Chondrocyte (in vitro differentiated cells): ENCODE data around the gene SPINK1. TPM values are rescaled to one million over a fixed set of nuclear protein-coding genes. Genes with fewer than 3 reads are reported as not detected.
"Not testable (repeated sequence)": the region's sequence is repeated elsewhere in the genome, so short reads cannot be mapped to it uniquely, and the experiment has no call there.

Experiments used
- DNase-seq: peaks from one replicate; pipeline ENCODE4 v3.0.0; 2021; ENCODE audit warnings: mixed read lengths, low spot score
- H3K27ac Mint-ChIP-seq: one replicate; pipeline ENCODE4 v1.8.0; 2021; ENCODE audit warnings: mild to moderate bottlenecking, moderate library complexity, mixed read lengths; ENCODE audit not compliant: unreplicated experiment
- H3K27me3 Mint-ChIP-seq: 2 replicates; pipeline ENCODE4 v1.8.0; 2021; ENCODE audit warnings: low read depth, mixed read lengths
- H3K36me3 Mint-ChIP-seq: 2 replicates; pipeline ENCODE4 v1.8.0; 2021; ENCODE audit warnings: low read depth, mixed read lengths
- H3K4me1 Mint-ChIP-seq: 2 replicates; pipeline ENCODE4 v1.8.0; 2021; ENCODE audit warnings: low read depth, mild to moderate bottlenecking, mixed read lengths
- H3K4me3 Mint-ChIP-seq: one replicate; pipeline ENCODE4 v1.8.0; 2021; ENCODE audit warnings: mild to moderate bottlenecking, moderate library complexity, mixed read lengths; ENCODE audit not compliant: unreplicated experiment
- H3K9me3 Mint-ChIP-seq: 2 replicates; pipeline ENCODE4 v1.8.0; 2021; ENCODE audit warnings: low read depth, mixed read lengths
- total RNA-seq: library from RNA; stranded (reverse); gene quantifications from 3 replicates; pipeline ENCODE4 v1.2.1, GENCODE V29; 2021
- TF ChIP-seq, protein P1 (sequence below): fragments of 200-600 bp; sonication (generic); IDR thresholded peaks from 2 replicates; pipeline ENCODE4 v1.5.0; 2021; ENCODE audit warnings: antibody characterized with exemption, mild to moderate bottlenecking, moderate library complexity

The SPINK1 gene
- total RNA-seq, 1 donor from 2014 or later, result not detected

DNA sequence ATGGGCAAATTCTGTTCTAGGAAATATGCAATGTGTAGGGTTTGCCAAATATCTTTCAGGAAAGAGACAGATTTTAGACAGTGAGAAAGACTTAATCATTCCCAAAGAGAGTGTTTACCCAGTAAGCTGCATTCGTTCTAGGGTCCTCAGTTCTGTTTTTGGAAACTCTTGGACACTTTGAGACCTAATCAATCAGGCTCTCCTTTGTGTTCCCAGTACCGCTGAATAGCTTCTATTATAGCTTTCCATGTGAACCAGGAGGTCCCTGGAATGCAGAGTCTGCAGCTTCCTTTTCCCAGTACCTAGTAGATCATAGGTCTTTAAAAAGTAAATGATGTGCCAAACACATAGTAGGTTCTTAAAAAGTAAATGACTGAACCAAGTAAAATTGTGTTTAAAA, 11.4 kb upstream of the SPINK1 start:
- Mint-ChIP-seq H3K4me3 (no peak overlapping the region), H3K4me1 (no peaks in the 10 kb centered on the region), H3K27me3 (peaks cover 39% of the 10 kb centered on the region), H3K27ac (no peak overlapping the region), H3K9me3 (no peaks in the 10 kb centered on the region), H3K36me3 (no peaks in the 10 kb centered on the region)
- no peak for DNase-seq
- TF ChIP-seq, protein P1, sequence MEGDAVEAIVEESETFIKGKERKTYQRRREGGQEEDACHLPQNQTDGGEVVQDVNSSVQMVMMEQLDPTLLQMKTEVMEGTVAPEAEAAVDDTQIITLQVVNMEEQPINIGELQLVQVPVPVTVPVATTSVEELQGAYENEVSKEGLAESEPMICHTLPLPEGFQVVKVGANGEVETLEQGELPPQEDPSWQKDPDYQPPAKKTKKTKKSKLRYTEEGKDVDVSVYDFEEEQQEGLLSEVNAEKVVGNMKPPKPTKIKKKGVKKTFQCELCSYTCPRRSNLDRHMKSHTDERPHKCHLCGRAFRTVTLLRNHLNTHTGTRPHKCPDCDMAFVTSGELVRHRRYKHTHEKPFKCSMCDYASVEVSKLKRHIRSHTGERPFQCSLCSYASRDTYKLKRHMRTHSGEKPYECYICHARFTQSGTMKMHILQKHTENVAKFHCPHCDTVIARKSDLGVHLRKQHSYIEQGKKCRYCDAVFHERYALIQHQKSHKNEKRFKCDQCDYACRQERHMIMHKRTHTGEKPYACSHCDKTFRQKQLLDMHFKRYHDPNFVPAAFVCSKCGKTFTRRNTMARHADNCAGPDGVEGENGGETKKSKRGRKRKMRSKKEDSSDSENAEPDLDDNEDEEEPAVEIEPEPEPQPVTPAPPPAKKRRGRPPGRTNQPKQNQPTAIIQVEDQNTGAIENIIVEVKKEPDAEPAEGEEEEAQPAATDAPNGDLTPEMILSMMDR, result no peak

DNA sequence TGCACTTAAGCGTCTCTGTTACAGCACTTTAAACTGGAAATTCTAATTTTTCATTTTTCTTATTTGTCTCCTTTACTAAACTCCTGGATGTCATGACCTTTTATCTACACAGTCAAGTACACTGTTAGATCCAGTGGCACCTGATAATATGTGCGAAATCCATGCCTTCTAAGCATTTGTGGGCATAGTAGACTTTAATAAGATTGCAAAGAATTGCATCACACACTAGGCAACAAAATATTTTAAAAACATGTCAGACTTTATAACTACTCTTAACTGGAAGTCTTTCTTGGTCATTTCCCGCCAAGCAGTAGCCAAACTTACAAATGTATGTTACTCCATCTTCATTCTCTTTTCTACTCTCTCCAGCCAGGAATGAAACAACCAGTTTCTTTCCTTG, 5.0 kb upstream of the SPINK1 start:
- no peaks in the 10 kb centered on the region for H3K4me1 Mint-ChIP-seq

DNA sequence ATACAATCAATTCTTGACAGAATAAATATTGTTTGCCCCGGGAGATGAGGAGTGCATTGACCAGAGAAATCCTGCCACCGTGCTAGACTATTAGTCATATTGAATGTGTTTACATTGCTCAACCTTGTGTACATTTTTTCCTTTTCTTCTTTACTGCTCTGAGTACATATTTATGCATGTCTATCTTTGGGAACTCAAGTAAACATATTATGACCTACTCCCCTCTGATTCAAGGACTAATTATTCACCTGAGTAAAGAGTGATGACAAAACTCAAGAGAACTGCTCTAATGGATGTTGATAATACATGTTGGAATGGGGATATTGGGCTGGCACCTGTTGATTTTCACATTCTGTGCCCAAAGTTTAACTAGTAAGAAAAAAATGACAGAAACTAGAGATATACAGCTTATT, 3.9 kb upstream of the SPINK1 start:
- Mint-ChIP-seq H3K4me1 (no peaks in the 10 kb centered on the region), H3K27me3 (peaks cover 18% of the 10 kb centered on the region), H3K27ac (no peak overlapping the region), H3K36me3 (peaks cover 1% of the 10 kb centered on the region), H3K4me3 (no peak overlapping the region), H3K9me3 (no peaks in the 10 kb centered on the region)
- no peak for DNase-seq
- TF ChIP-seq, protein P1, result no peak

More for the DNA sequence above, 5.0 kb upstream of the SPINK1 start:
- peaks cover 1% of the 10 kb centered on the region for H3K36me3 Mint-ChIP-seq
- no peak overlapping the region for H3K27ac Mint-ChIP-seq
- TF ChIP-seq, protein P1, result no peak
- H3K9me3 Mint-ChIP-seq, result no peaks in the 10 kb centered on the region
- no peak overlapping the region for H3K4me3 Mint-ChIP-seq
- H3K27me3 Mint-ChIP-seq, result peaks cover 17% of the 10 kb centered on the region
- DNase-seq, result no peak

DNA sequence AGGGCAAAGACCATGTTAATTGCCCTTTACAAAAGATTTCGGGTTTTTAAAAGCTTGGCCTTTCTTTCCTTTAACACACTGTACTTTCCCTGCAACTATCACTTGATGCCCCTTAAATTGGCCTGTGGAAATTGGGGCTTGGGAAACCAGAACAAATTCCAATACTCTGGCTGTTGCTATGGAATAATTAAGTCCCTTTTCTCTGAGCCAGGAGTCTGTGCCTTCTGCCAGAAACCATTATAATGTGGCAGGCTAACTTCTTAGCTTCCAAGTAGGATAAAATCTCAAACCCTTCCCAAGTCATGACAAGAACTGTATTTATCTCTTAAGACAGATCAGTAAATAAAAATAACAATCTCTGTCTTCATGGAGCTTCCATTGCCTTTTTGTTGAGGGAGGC, 1.1 kb upstream of the SPINK1 start:
- no peaks in the 10 kb centered on the region for H3K4me1 Mint-ChIP-seq
- H3K4me3 Mint-ChIP-seq, result no peak overlapping the region
- H3K36me3 Mint-ChIP-seq, result peaks cover 1% of the 10 kb centered on the region
- H3K9me3 Mint-ChIP-seq, result no peaks in the 10 kb centered on the region
- TF ChIP-seq, protein P1, result no peak
- DNase-seq, result no peak
- H3K27ac Mint-ChIP-seq, result no peak overlapping the region
- H3K27me3 Mint-ChIP-seq, result peaks cover 22% of the 10 kb centered on the region

DNA sequence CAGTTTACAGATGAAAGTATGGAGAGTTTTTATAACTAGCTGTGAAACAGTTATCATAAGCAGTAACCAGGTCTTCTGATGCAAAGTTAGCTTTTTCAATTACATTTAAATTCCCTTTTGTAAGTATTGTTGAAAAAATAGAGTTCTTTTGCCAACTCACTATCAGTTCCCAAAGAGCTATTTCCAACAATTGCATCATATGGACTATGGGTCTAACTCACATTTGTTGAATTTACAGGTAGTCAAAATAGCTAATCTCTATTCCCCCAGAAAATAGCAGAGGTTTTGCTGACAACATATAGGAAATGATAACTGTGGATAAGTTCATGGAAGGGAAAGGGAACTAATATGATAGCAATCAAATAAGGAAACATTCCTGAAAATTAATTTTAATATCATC, 1.4 kb downstream of the SPINK1 start:
- TF ChIP-seq, protein P1, result no peak
- H3K27ac Mint-ChIP-seq, result no peak overlapping the region
- no peak for DNase-seq
- H3K9me3 Mint-ChIP-seq, result no peaks in the 10 kb centered on the region
- peaks cover 25% of the 10 kb centered on the region for H3K27me3 Mint-ChIP-seq
- H3K36me3 Mint-ChIP-seq, result peaks cover 1% of the 10 kb centered on the region
- no peaks in the 10 kb centered on the region for H3K4me1 Mint-ChIP-seq
- no peak overlapping the region for H3K4me3 Mint-ChIP-seq

DNA sequence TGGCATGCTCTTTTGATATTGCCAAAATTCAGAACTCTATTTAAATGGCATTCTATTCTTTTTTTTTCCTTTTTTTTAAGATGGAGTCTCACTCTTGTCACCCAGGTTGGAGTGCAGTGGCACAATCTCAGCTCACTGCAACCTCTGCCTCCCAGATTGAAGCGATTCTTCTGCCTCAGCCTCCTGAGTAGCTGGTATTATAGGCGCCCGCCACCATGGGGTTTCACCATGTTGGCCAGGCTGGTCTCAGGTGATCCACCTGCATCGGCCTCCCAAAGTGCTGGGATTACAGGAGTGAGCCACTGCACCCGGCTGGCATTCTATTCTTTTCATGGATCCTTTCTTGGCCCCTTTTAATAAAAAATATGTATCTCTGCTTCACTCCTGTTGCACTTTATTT, 4.5 kb downstream of the SPINK1 start:
- H3K27ac Mint-ChIP-seq, H3K36me3 Mint-ChIP-seq, H3K4me3 Mint-ChIP-seq, H3K4me1 Mint-ChIP-seq, DNase-seq, H3K9me3 Mint-ChIP-seq: not testable (repeated sequence)
- peaks cover 18% of the 10 kb centered on the region for H3K27me3 Mint-ChIP-seq
